Esophagus muscularis mucosa (tissue), 4 donors: ENCODE results near the gene RNF145. TPM values are rescaled to one million over a fixed set of nuclear protein-coding genes. Genes with fewer than 3 reads are reported as not detected.
"Not testable (repeated sequence)": the region's sequence is repeated elsewhere in the genome, so short reads cannot be mapped to it uniquely, and the experiment has no call there.

ENCODE experiments used
- DNase-seq: peaks from one replicate; pipeline ENCODE4 v3.0.0-alpha.2; 2017; ENCODE audit errors: extremely low spot score
- H3K27ac ChIP-seq, 4 donors: fragments of 200-600 bp; sonication (generic); replicated peaks in 1 of 4; 1 replicate in 3 of 4; 2 replicates in 1 of 4; pipeline ENCODE4 v1.5.1; 2016 to 2019; ENCODE audit warnings: mild to moderate bottlenecking in 1 of 4
- H3K27me3 ChIP-seq, 4 donors: fragments of 200-600 bp; sonication (generic); one replicate each; pipeline versions ENCODE4 v1.5.1 to v1.6.0; 2016 to 2019
- H3K36me3 ChIP-seq, 4 donors: fragments of 200-600 bp; sonication (generic); one replicate each; pipeline ENCODE4 v1.5.1; 2016 to 2019
- H3K4me1 ChIP-seq, 4 donors: fragments of 200-600 bp; sonication (generic); one replicate each; pipeline ENCODE4 v1.5.1; 2016 to 2019
- H3K4me3 ChIP-seq, 4 donors: fragments of 200-600 bp; sonication (generic); 1 replicate in 2 of 4; 2 replicates in 2 of 4; pipeline ENCODE4 v1.5.1; 2016 to 2019; ENCODE audit warnings: mild to moderate bottlenecking in 4 of 4, moderate library complexity in 1 of 4
- H3K9me3 ChIP-seq, 4 donors: fragments of 200-600 bp; sonication (generic); 1 replicate in 3 of 4; 2 replicates in 1 of 4; pipeline ENCODE4 v1.5.1; 2016 to 2019
- EP300 ChIP-seq: sonication (generic); formaldehyde crosslinking; IDR thresholded peaks from one replicate; pipeline ENCODE4 v1.6.1; 2017; ENCODE audit warnings: antibody characterized with exemption
- POLR2A ChIP-seq: fragments of 450-650 bp; IDR thresholded peaks from one replicate; pipeline ENCODE4 v1.6.1; 2017; ENCODE audit warnings: antibody characterized with exemption, moderate library complexity, mild to moderate bottlenecking, low read depth
- POLR2AphosphoS5 ChIP-seq, 2 donors: sonication (generic); formaldehyde crosslinking; IDR thresholded peaks; one replicate each; pipeline ENCODE4 v1.6.1; 2017; ENCODE audit warnings: antibody characterized with exemption in 2 of 2
- WGBS: methylation state at CpG from one replicate; pipeline ENCODE4 v1.1.5; 2018; 5-methylcytosine and 5-hydroxymethylcytosine counted together
- intact Hi-C: fragments of 100-400 bp; cut with DNase I; formaldehyde crosslinking; loops from one replicate; pipeline ENCODE4 v1.15.1; 2023
- total RNA-seq, 4 donors: library from RNA; depleted of rRNA; stranded (reverse); fragments of >200 nt; gene quantifications; one replicate each; pipeline versions ENCODE4 v1.1.0 to v1.2.1, GENCODE V29; 2016
- TF ChIP-seq, protein P1 (sequence below), 3 experiments: fragments of 200-600 bp in 2 of 3; fragments of 450-650 bp in 1 of 3; sonication (generic) in 2 of 3; IDR thresholded peaks; one replicate each; pipeline ENCODE4 v1.5.1; 2017 to 2019; ENCODE audit warnings: antibody characterized with exemption in 3 of 3, mild to moderate bottlenecking in 2 of 3, moderate library complexity in 1 of 3

The RNF145 gene
- total RNA-seq, 4 donors from 2014 or later: 50.5 to 84.1 (median 63.9) TPM

GRCh38 chr5:159146839-159147238 is 62.5 kb downstream of the RNF145 start:
- intact Hi-C loops: no loop called here
- Histone ChIP-seq H3K27me3 (no peaks in the 10 kb centered on the region), H3K9me3 (no peaks in the 10 kb centered on the region), H3K4me3 (no peak overlapping the region), H3K4me1 (no peaks in the 10 kb centered on the region), H3K36me3 (no peaks in the 10 kb centered on the region), H3K27ac (no peak overlapping the region)
- no peak for DNase-seq
- TF ChIP-seq POLR2AphosphoS5 (IDR thresholded peaks at IDR 0.05) (no peak), EP300 (no peak), POLR2A (no peak)
- TF ChIP-seq, protein P1, sequence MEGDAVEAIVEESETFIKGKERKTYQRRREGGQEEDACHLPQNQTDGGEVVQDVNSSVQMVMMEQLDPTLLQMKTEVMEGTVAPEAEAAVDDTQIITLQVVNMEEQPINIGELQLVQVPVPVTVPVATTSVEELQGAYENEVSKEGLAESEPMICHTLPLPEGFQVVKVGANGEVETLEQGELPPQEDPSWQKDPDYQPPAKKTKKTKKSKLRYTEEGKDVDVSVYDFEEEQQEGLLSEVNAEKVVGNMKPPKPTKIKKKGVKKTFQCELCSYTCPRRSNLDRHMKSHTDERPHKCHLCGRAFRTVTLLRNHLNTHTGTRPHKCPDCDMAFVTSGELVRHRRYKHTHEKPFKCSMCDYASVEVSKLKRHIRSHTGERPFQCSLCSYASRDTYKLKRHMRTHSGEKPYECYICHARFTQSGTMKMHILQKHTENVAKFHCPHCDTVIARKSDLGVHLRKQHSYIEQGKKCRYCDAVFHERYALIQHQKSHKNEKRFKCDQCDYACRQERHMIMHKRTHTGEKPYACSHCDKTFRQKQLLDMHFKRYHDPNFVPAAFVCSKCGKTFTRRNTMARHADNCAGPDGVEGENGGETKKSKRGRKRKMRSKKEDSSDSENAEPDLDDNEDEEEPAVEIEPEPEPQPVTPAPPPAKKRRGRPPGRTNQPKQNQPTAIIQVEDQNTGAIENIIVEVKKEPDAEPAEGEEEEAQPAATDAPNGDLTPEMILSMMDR (IDR thresholded peaks at IDR 0.05): no peak
- 62% methylated on average over 3 of the region's 4 CpGs for WGBS

DNA sequence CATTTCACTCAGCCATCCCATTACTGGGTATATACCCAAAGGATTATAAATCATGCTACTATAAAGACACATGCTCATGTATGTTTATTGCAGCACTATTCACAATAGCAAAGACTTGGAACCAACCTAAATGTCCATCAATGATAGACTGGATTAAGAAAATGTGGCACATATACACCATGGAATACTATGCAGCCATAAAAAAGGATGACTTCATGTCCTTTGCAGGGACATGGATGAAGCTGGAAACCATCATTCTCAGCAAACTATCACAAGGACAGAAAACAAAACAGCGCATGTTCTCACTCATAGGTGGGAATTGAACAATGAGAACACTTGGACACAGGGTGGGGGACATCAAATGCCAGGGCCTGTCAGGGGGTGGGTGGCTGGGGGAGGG is 64.2 kb downstream of the RNF145 start:
- DNase-seq, H3K27me3 ChIP-seq, H3K36me3 ChIP-seq, intact Hi-C loops, H3K27ac ChIP-seq, H3K4me1 ChIP-seq, H3K9me3 ChIP-seq, H3K4me3 ChIP-seq: not testable (repeated sequence)
- whole genome bisulfite sequencing: 89% methylated on average over 1 of the region's 1 CpG

DNA sequence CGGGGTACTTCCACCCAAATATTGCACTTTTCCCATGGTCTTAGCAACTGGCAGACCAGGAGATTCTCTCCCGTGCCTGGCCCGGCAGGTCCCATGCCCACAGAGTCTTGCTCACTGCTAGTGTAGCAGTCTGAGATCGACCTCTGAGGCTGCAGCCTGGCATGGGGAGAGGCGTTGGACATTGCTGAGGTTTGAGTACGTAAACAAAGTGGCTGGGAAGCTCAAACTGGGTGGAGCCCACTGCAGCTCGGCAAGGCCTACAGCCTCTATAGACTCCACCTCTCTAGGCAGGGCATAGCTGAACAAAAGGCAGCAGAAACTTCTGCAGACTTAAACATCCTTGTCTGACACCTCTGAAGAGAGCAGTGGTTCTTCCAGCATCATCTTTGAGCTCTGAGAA is 69.6 kb downstream of the RNF145 start:
- WGBS: 64% methylated on average over 5 of the region's 7 CpGs

GRCh38 chr5:159135896-159136531 is 73.3 kb downstream of the RNF145 start:
- no peak overlapping the region for H3K27ac ChIP-seq
- peaks cover 0 to 14% (median 0%) of the 10 kb centered on the region in 4 donors for H3K27me3 ChIP-seq
- no peaks in the 10 kb centered on the region for H3K9me3 ChIP-seq
- peaks cover 0 to 10% (median 9%) of the 10 kb centered on the region in 4 donors for H3K4me1 ChIP-seq
- TF ChIP-seq POLR2A (no peak), EP300 (no peak), POLR2AphosphoS5 (IDR thresholded peaks at IDR 0.05) (no peak)
- TF ChIP-seq, protein P1 (IDR thresholded peaks at IDR 0.05): no peak
- intact Hi-C loops: no loop called here
- WGBS: 46% methylated on average over 9 of the region's 9 CpGs
- no peak overlapping the region for H3K4me3 ChIP-seq
- DNase-seq: no peak
- no peaks in the 10 kb centered on the region for H3K36me3 ChIP-seq

More for the DNA sequence above, 69.6 kb downstream of the RNF145 start:
- no peak overlapping the region for H3K4me3 ChIP-seq
- no peak overlapping the region for H3K27ac ChIP-seq
- no peaks in the 10 kb centered on the region for H3K36me3 ChIP-seq
- no peak for TF ChIP-seq EP300
- no peak for TF ChIP-seq POLR2AphosphoS5 (IDR thresholded peaks at IDR 0.05)
- TF ChIP-seq, protein P1 (IDR thresholded peaks at IDR 0.05): no peak
- no peak for TF ChIP-seq POLR2A
- no peaks in the 10 kb centered on the region for H3K9me3 ChIP-seq
- peaks cover 0 to 14% (median 0%) of the 10 kb centered on the region in 4 donors for H3K27me3 ChIP-seq
- no peak for DNase-seq
- intact Hi-C loops: no loop called here
- peaks cover 0 to 10% (median 9%) of the 10 kb centered on the region in 4 donors for H3K4me1 ChIP-seq

DNA sequence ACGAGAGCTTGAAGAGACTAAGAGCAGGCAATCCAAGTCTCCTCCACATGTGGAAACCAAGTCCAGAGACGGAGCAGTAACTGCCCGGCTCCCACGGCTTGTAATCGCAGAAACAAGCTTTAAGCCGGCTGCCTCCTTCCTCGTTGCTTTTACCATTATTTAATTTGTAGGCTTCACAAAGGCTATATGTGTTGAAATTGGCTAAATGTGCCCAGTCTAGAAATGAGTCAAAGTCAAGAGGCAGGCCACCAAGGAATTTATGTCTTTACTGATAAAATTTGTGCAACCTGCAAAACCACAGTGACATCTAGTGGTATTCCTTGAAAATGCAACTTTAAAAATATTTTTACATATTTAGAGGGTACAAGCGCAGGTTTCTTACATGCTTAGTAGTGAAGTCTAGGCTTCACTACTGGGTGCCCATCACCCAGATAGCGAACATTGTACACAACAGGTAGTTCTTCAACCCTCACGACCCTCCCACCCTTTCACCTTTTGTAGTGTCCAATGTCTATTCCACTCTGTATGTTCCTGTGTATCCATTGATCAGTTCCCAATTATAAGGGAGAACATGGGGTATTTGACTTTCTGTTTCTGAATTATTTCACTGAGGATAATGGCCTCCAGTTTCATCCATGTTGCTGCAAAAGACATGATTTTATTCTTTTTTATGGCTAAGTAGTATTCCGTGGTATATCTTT is 76.2 kb downstream of the RNF145 start:
- DNase-seq: no peak
- H3K36me3 ChIP-seq: no peaks in the 10 kb centered on the region
- H3K9me3 ChIP-seq: no peaks in the 10 kb centered on the region
- H3K27me3 ChIP-seq: peaks cover 0 to 2% (median 0%) of the 10 kb centered on the region in 4 donors
- WGBS: 44% methylated on average over 11 of the region's 11 CpGs
- peaks cover 0 to 10% (median 9%) of the 10 kb centered on the region in 4 donors for H3K4me1 ChIP-seq
- H3K27ac ChIP-seq: no peak overlapping the region
- TF ChIP-seq POLR2A (no peak), EP300 (no peak), POLR2AphosphoS5 (IDR thresholded peaks at IDR 0.05) (no peak)
- TF ChIP-seq, protein P1 (IDR thresholded peaks at IDR 0.05): peak; percentile 67 to 84 (median 84)
- no peak overlapping the region for H3K4me3 ChIP-seq
- intact Hi-C loops: loop anchor here (5.0 kb wide), 1 partner anchor 1056 kb away; no protein-coding TSS in a partner anchor
